ENCODE data around the gene HAGHL.
A peak's percentile ranks its signal among the peaks of the same experiment; 100 is the strongest.

HAGHL gene

GRCh38 chr16:727291-727977 lies 528 bp downstream of the HAGHL start:
- H3K9ac ChIP-seq (ENCODE audit: low read length) = no peak overlapping the region

GRCh38 chr16:728131-728889 lies 1.4 kb downstream of the HAGHL start:
- H3K36me3 ChIP-seq (ENCODE audit: insufficient read depth, low read length) = peaks cover 5% of the 10 kb centered on the region
- H3K9ac ChIP-seq (ENCODE audit: low read length) = no peak overlapping the region
- H3K27me3 ChIP-seq (ENCODE audit: control insufficient read depth in 1 of 2, insufficient read depth in 2 of 2, low read length in 2 of 2) = peaks cover 16 to 48% of the 10 kb centered on the region in 2 donors
- H3K4me1 ChIP-seq (ENCODE audit: insufficient read depth, low read length) = peaks cover 11% of the 10 kb centered on the region
- H3K9me3 ChIP-seq (ENCODE audit: low read length) = no peaks in the 10 kb centered on the region
- H3K4me3 ChIP-seq (ENCODE audit: low read depth in 1 of 2, low read length in 2 of 2) = no peak overlapping the region
- no peak overlapping the region for H3K27ac ChIP-seq (ENCODE audit: low read depth, low read length)

More at GRCh38 chr16:727291-727977, 528 bp downstream of the HAGHL start:
- peak overlapping the region; percentile 23 to 47 for H3K4me3 ChIP-seq (ENCODE audit: low read depth in 1 of 2, low read length in 2 of 2)
- H3K27me3 ChIP-seq (ENCODE audit: control insufficient read depth in 1 of 2, insufficient read depth in 2 of 2, low read length in 2 of 2) = peaks cover 16 to 48% of the 10 kb centered on the region in 2 donors
- H3K27ac ChIP-seq (ENCODE audit: low read depth, low read length) = no peak overlapping the region
- H3K4me1 ChIP-seq (ENCODE audit: insufficient read depth, low read length) = peaks cover 11% of the 10 kb centered on the region
- no peaks in the 10 kb centered on the region for H3K9me3 ChIP-seq (ENCODE audit: low read length)
- H3K36me3 ChIP-seq (ENCODE audit: insufficient read depth, low read length) = peaks cover 5% of the 10 kb centered on the region

- H3K9ac ChIP-seq (ENCODE audit: low read length) = no peak overlapping the region
- peaks cover 5% of the 10 kb centered on the region for H3K36me3 ChIP-seq (ENCODE audit: insufficient read depth, low read length)
- no peak overlapping the region for H3K4me3 ChIP-seq (ENCODE audit: low read depth in 1 of 2, low read length in 2 of 2)
- peaks cover 16 to 44% of the 10 kb centered on the region in 2 donors for H3K27me3 ChIP-seq (ENCODE audit: control insufficient read depth in 1 of 2, insufficient read depth in 2 of 2, low read length in 2 of 2)
- H3K27ac ChIP-seq (ENCODE audit: low read depth, low read length) = no peak overlapping the region
- H3K9me3 ChIP-seq (ENCODE audit: low read length) = no peaks in the 10 kb centered on the region
- peaks cover 11% of the 10 kb centered on the region for H3K4me1 ChIP-seq (ENCODE audit: insufficient read depth, low read length)
Observed at GRCh38 chr16:728890-729744, 2.2 kb downstream of the HAGHL start.

- peaks cover 11% of the 10 kb centered on the region for H3K4me1 ChIP-seq (ENCODE audit: insufficient read depth, low read length)
- H3K36me3 ChIP-seq (ENCODE audit: insufficient read depth, low read length) = peaks cover 5% of the 10 kb centered on the region
- no peak overlapping the region for H3K9ac ChIP-seq (ENCODE audit: low read length)
- H3K9me3 ChIP-seq (ENCODE audit: low read length) = no peaks in the 10 kb centered on the region
- no peak overlapping the region for H3K27ac ChIP-seq (ENCODE audit: low read depth, low read length)
- H3K27me3 ChIP-seq (ENCODE audit: control insufficient read depth in 1 of 2, insufficient read depth in 2 of 2, low read length in 2 of 2) = peaks cover 16 to 38% of the 10 kb centered on the region in 2 donors
- no peak overlapping the region for H3K4me3 ChIP-seq (ENCODE audit: low read depth in 1 of 2, low read length in 2 of 2)
Observed at GRCh38 chr16:729768-730665, 3.1 kb downstream of the HAGHL start.

- H3K4me3 ChIP-seq (ENCODE audit: low read depth in 1 of 2, low read length in 2 of 2) = no peak overlapping the region
- peaks cover 11% of the 10 kb centered on the region for H3K4me1 ChIP-seq (ENCODE audit: insufficient read depth, low read length)
- peaks cover 13% of the 10 kb centered on the region for H3K36me3 ChIP-seq (ENCODE audit: insufficient read depth, low read length)
- peaks cover 13 to 29% of the 10 kb centered on the region in 2 donors for H3K27me3 ChIP-seq (ENCODE audit: control insufficient read depth in 1 of 2, insufficient read depth in 2 of 2, low read length in 2 of 2)
- H3K27ac ChIP-seq (ENCODE audit: low read depth, low read length) = no peak overlapping the region
- no peaks in the 10 kb centered on the region for H3K9me3 ChIP-seq (ENCODE audit: low read length)
- H3K9ac ChIP-seq (ENCODE audit: low read length) = no peak overlapping the region
Observed at GRCh38 chr16:730666-731509, 4.0 kb downstream of the HAGHL start.

GRCh38 chr16:732332-732731 lies 5.4 kb downstream of the HAGHL start:
- Histone ChIP-seq H3K36me3 (ENCODE audit: insufficient read depth, low read length) (peaks cover 19% of the 10 kb centered on the region), H3K27me3 (ENCODE audit: control insufficient read depth in 1 of 2, insufficient read depth in 2 of 2, low read length in 2 of 2) (peaks cover 4 to 17% of the 10 kb centered on the region in 2 donors), H3K4me3 (ENCODE audit: low read depth in 1 of 2, low read length in 2 of 2) (no peak overlapping the region), H3K27ac (ENCODE audit: low read depth, low read length) (no peak overlapping the region), H3K9me3 (ENCODE audit: low read length) (no peaks in the 10 kb centered on the region), H3K9ac (ENCODE audit: low read length) (no peak overlapping the region), H3K4me1 (ENCODE audit: insufficient read depth, low read length) (peaks cover 4% of the 10 kb centered on the region)

- no peak overlapping the region for H3K9ac ChIP-seq (ENCODE audit: low read length)
- peaks cover 0 to 12% of the 10 kb centered on the region in 2 donors for H3K27me3 ChIP-seq (ENCODE audit: control insufficient read depth in 1 of 2, insufficient read depth in 2 of 2, low read length in 2 of 2)
- H3K4me3 ChIP-seq (ENCODE audit: low read depth in 1 of 2, low read length in 2 of 2) = no peak overlapping the region
Observed at GRCh38 chr16:732936-733335, 6.0 kb downstream of the HAGHL start.

GRCh38 chr16:733382-734207 lies 6.7 kb downstream of the HAGHL start:
- Histone ChIP-seq H3K36me3 (ENCODE audit: insufficient read depth, low read length) (peaks cover 26% of the 10 kb centered on the region), H3K27ac (ENCODE audit: low read depth, low read length) (no peak overlapping the region), H3K9me3 (ENCODE audit: low read length) (no peaks in the 10 kb centered on the region), H3K9ac (ENCODE audit: low read length) (no peak overlapping the region), H3K27me3 (ENCODE audit: control insufficient read depth in 1 of 2, insufficient read depth in 2 of 2, low read length in 2 of 2) (peaks cover 0 to 8% of the 10 kb centered on the region in 2 donors), H3K4me3 (ENCODE audit: low read depth in 1 of 2, low read length in 2 of 2) (no peak overlapping the region), H3K4me1 (ENCODE audit: insufficient read depth, low read length) (no peaks in the 10 kb centered on the region)

More at GRCh38 chr16:732936-733335, 6.0 kb downstream of the HAGHL start:
- H3K9me3 ChIP-seq (ENCODE audit: low read length) = no peaks in the 10 kb centered on the region
- no peak overlapping the region for H3K27ac ChIP-seq (ENCODE audit: low read depth, low read length)
- H3K4me1 ChIP-seq (ENCODE audit: insufficient read depth, low read length) = no peaks in the 10 kb centered on the region
- H3K36me3 ChIP-seq (ENCODE audit: insufficient read depth, low read length) = peaks cover 24% of the 10 kb centered on the region

GRCh38 chr16:734208-734980 lies 7.5 kb downstream of the HAGHL start:
- Histone ChIP-seq H3K9ac (ENCODE audit: low read length) (no peak overlapping the region), H3K36me3 (ENCODE audit: insufficient read depth, low read length) (peaks cover 26% of the 10 kb centered on the region), H3K4me1 (ENCODE audit: insufficient read depth, low read length) (no peaks in the 10 kb centered on the region), H3K27ac (ENCODE audit: low read depth, low read length) (no peak overlapping the region), H3K27me3 (ENCODE audit: control insufficient read depth in 1 of 2, insufficient read depth in 2 of 2, low read length in 2 of 2) (peaks cover 0 to 2% of the 10 kb centered on the region in 2 donors), H3K9me3 (ENCODE audit: low read length) (no peaks in the 10 kb centered on the region), H3K4me3 (ENCODE audit: low read depth in 1 of 2, low read length in 2 of 2) (no peak overlapping the region)

Measured in muscle layer of colon (tissue), 2 donors.